GM23338 (cell line): Measurements from ENCODE around the gene CLCN4. TPM values are rescaled to one million over a fixed set of nuclear protein-coding genes. Genes with fewer than 3 reads are reported as not detected.

Source experiments
- ATAC-seq: fragments of 200-7000 bp; cut with Tn5 transposase; 3 replicates; pipeline ENCODE4 v1.9.1; 2020
- DNase-seq: peaks from one replicate; pipeline ENCODE4 v3.0.0-alpha.2; 2015; ENCODE audit warnings: low spot score
- H2AFZ ChIP-seq: fragments of 200-600 bp; sonication (generic); 2 replicates; pipeline ENCODE4 v1.8.0; 2016; ENCODE audit warnings: antibody characterized with exemption, mild to moderate bottlenecking, moderate library complexity
- H3F3A ChIP-seq: fragments of 200-600 bp; sonication (generic); replicated peaks from 2 replicates; pipeline ENCODE4 v1.8.0; 2017; ENCODE audit warnings: antibody characterized with exemption, mixed run types, low read depth
- H3K27ac ChIP-seq: fragments of 200-600 bp; sonication (generic); 2 replicates; pipeline ENCODE4 v1.6.1; 2016; ENCODE audit warnings: low read depth
- H3K27me3 ChIP-seq: fragments of 200-600 bp; sonication (generic); 2 replicates; pipeline ENCODE4 v1.8.0; 2016; ENCODE audit warnings: mild to moderate bottlenecking, mixed run types, moderate library complexity; ENCODE audit not compliant: insufficient read depth
- H3K36me3 ChIP-seq: fragments of 200-600 bp; sonication (generic); 2 replicates; pipeline ENCODE4 v1.8.0; 2016; ENCODE audit warnings: mild to moderate bottlenecking; ENCODE audit not compliant: insufficient read depth
- H3K4me1 ChIP-seq: fragments of 200-600 bp; sonication (generic); 2 replicates; pipeline ENCODE4 v1.8.0; 2016; ENCODE audit warnings: mild to moderate bottlenecking, moderate library complexity; ENCODE audit not compliant: insufficient read depth
- H3K4me2 ChIP-seq: fragments of 200-600 bp; sonication (generic); 2 replicates; pipeline ENCODE4 v1.7.1; 2017; ENCODE audit warnings: mixed run types
- H3K4me3 ChIP-seq: fragments of 200-600 bp; sonication (generic); 2 replicates; pipeline ENCODE4 v1.6.1; 2016; ENCODE audit warnings: mixed run types
- H3K79me2 ChIP-seq: fragments of 200-600 bp; sonication (generic); replicated peaks from 2 replicates; pipeline ENCODE4 v1.8.0; 2017; ENCODE audit warnings: mild to moderate bottlenecking; ENCODE audit not compliant: insufficient read depth
- H3K9me2 ChIP-seq: fragments of 200-600 bp; sonication (generic); 2 replicates; pipeline ENCODE4 v1.8.0; 2017; ENCODE audit not compliant: insufficient read depth
- H4K20me1 ChIP-seq: fragments of 200-600 bp; sonication (generic); replicated peaks from 2 replicates; pipeline ENCODE4 v1.8.0; 2017; ENCODE audit warnings: mild to moderate bottlenecking; ENCODE audit not compliant: insufficient read depth
- H3K27ac Mint-ChIP-seq: 2 replicates; pipeline ENCODE4 v1.8.0; 2020; ENCODE audit warnings: inconsistent platforms, mild to moderate bottlenecking, moderate library complexity, mixed read lengths
- H3K27me3 Mint-ChIP-seq: 3 replicates; pipeline ENCODE4 v1.8.0; 2022; ENCODE audit warnings: low read depth, mild to moderate bottlenecking, moderate library complexity, mixed read lengths, inconsistent platforms; ENCODE audit not compliant: insufficient read depth, poor library complexity
- H3K36me3 Mint-ChIP-seq: 3 replicates; pipeline ENCODE4 v1.8.0; 2021; ENCODE audit warnings: low read depth, mild to moderate bottlenecking, inconsistent platforms, moderate library complexity, mixed read lengths
- H3K4me1 Mint-ChIP-seq: 3 replicates; pipeline ENCODE4 v1.8.0; 2020; ENCODE audit warnings: mild to moderate bottlenecking, inconsistent platforms, mixed read lengths
- H3K4me3 Mint-ChIP-seq: 3 replicates; pipeline ENCODE4 v1.8.0; 2021; ENCODE audit warnings: moderate library complexity, mild to moderate bottlenecking, inconsistent platforms, mixed read lengths
- H3K9me3 Mint-ChIP-seq: 3 replicates; pipeline ENCODE4 v1.8.0; 2020; ENCODE audit warnings: moderate library complexity, mild to moderate bottlenecking, inconsistent platforms, mixed read lengths
- CTCF ChIP-seq, 2 experiments: fragments of 200-600 bp in 1 of 2; sonication (generic) in 1 of 2; conservative IDR thresholded peaks; 2 replicates each; pipeline versions ENCODE4 v1.5.1 to v1.6.1; 2016 to 2017; ENCODE audit warnings: antibody characterized with exemption in 2 of 2, low read depth in 2 of 2, mild to moderate bottlenecking in 2 of 2, moderate library complexity in 1 of 2
- ETS1 ChIP-seq: IDR thresholded peaks from 2 replicates; pipeline ENCODE4 v1.6.1; 2016; ENCODE audit warnings: antibody characterized with exemption
- EZH2 ChIP-seq: fragments of 200-600 bp; sonication (generic); IDR thresholded peaks from one replicate; pipeline ENCODE4 v1.8.0; 2017; ENCODE audit warnings: antibody characterized with exemption, mild to moderate bottlenecking, low read depth; ENCODE audit not compliant: unreplicated experiment
- EZH2phosphoT487 ChIP-seq: fragments of 200-600 bp; sonication (generic); IDR thresholded peaks from one replicate; pipeline ENCODE4 v1.8.1; 2018; ENCODE audit warnings: antibody characterized with exemption; ENCODE audit not compliant: unreplicated experiment
- JUNB ChIP-seq: IDR thresholded peaks from one replicate; pipeline ENCODE4 v1.6.1; 2016; ENCODE audit warnings: antibody characterized with exemption; ENCODE audit not compliant: unreplicated experiment
- NANOG ChIP-seq: IDR thresholded peaks from 2 replicates; pipeline ENCODE4 v1.6.1; 2016; ENCODE audit warnings: antibody characterized with exemption, borderline replicate concordance
- REST ChIP-seq: IDR thresholded peaks from one replicate; pipeline ENCODE4 v1.6.1; 2018; ENCODE audit warnings: antibody characterized with exemption; ENCODE audit not compliant: unreplicated experiment
- STAT1 ChIP-seq: IDR thresholded peaks from one replicate; pipeline ENCODE4 v1.6.1; 2016; ENCODE audit warnings: antibody characterized with exemption; ENCODE audit not compliant: unreplicated experiment
- polyA plus RNA-seq: library from polyadenylated mRNA; unstranded; fragments of >200 nt; fragmentation: Nextera tagmentation; extraction: Ambion mirVana; gene quantifications from 2 replicates; pipeline ENCODE4 v1.2.1, GENCODE V29; 2016
- total RNA-seq: library from RNA; depleted of rRNA; stranded (reverse); fragments of >200 nt; shearing (Covaris generic); gene quantifications from 2 replicates; pipeline ENCODE4 v1.2.3, GENCODE V29; 2014
- TF ChIP-seq, protein P1 (sequence below): fragments of 250-450 bp; sonication (Bioruptor Pico); IDR thresholded peaks from 2 replicates; pipeline ENCODE4 v1.5.0; 2020; ENCODE audit warnings: mild to moderate bottlenecking, moderate library complexity

The CLCN4 gene
- total and polyA plus RNA-seq, 2 experiments from 2014 or later, result 1.2 to 4.9 TPM

DNA sequence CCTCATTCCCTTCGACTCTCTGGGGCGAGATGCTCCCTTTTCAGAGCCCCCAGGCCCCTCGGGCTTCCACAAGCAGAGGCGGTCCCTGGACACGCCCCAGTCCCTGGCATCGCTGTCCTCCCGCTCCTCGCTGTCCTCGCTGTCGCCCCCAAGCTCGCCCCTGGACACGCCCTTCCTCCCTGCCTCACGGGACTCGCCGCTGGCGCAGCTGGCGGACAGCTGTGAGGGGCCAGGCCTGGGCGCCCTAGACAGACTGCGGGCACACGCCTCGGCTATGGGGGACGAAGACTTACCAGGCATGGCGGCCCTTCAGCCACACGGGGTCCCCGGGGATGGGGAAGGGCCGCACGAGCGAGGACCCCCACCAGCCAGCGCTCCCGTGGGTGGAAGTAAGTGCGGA is 39.5 kb upstream of the CLCN4 start:
- Mint-ChIP-seq H3K36me3 (peaks cover 73% of the 10 kb centered on the region), H3K4me3 (no peak overlapping the region), H3K9me3 (peaks cover 42% of the 10 kb centered on the region), H3K27me3 (peaks cover 2% of the 10 kb centered on the region), H3K27ac (no peak overlapping the region), H3K4me1 (no peaks in the 10 kb centered on the region)
- no peaks in the 10 kb centered on the region for H3F3A ChIP-seq
- no peak overlapping the region for H2AFZ ChIP-seq
- H3K27ac ChIP-seq, result no peak overlapping the region
- ATAC-seq (no peak), DNase-seq (no peak)
- no peaks in the 10 kb centered on the region for H4K20me1 ChIP-seq
- H3K4me2 ChIP-seq, result no peak overlapping the region
- no peaks in the 10 kb centered on the region for H3K4me1 ChIP-seq
- H3K27me3 ChIP-seq, result no peaks in the 10 kb centered on the region
- no peaks in the 10 kb centered on the region for H3K9me2 ChIP-seq
- no peak for TF ChIP-seq REST
- no peak for TF ChIP-seq EZH2
- TF ChIP-seq EZH2phosphoT487, result no peak
- no peak for TF ChIP-seq ETS1
- no peak for TF ChIP-seq CTCF (conservative IDR thresholded peaks at IDR 0.05; ENCODE audit: low read depth in 2 of 2)
- no peak for TF ChIP-seq STAT1
- TF ChIP-seq JUNB, result no peak
- no peak for TF ChIP-seq NANOG
- TF ChIP-seq, protein P1, sequence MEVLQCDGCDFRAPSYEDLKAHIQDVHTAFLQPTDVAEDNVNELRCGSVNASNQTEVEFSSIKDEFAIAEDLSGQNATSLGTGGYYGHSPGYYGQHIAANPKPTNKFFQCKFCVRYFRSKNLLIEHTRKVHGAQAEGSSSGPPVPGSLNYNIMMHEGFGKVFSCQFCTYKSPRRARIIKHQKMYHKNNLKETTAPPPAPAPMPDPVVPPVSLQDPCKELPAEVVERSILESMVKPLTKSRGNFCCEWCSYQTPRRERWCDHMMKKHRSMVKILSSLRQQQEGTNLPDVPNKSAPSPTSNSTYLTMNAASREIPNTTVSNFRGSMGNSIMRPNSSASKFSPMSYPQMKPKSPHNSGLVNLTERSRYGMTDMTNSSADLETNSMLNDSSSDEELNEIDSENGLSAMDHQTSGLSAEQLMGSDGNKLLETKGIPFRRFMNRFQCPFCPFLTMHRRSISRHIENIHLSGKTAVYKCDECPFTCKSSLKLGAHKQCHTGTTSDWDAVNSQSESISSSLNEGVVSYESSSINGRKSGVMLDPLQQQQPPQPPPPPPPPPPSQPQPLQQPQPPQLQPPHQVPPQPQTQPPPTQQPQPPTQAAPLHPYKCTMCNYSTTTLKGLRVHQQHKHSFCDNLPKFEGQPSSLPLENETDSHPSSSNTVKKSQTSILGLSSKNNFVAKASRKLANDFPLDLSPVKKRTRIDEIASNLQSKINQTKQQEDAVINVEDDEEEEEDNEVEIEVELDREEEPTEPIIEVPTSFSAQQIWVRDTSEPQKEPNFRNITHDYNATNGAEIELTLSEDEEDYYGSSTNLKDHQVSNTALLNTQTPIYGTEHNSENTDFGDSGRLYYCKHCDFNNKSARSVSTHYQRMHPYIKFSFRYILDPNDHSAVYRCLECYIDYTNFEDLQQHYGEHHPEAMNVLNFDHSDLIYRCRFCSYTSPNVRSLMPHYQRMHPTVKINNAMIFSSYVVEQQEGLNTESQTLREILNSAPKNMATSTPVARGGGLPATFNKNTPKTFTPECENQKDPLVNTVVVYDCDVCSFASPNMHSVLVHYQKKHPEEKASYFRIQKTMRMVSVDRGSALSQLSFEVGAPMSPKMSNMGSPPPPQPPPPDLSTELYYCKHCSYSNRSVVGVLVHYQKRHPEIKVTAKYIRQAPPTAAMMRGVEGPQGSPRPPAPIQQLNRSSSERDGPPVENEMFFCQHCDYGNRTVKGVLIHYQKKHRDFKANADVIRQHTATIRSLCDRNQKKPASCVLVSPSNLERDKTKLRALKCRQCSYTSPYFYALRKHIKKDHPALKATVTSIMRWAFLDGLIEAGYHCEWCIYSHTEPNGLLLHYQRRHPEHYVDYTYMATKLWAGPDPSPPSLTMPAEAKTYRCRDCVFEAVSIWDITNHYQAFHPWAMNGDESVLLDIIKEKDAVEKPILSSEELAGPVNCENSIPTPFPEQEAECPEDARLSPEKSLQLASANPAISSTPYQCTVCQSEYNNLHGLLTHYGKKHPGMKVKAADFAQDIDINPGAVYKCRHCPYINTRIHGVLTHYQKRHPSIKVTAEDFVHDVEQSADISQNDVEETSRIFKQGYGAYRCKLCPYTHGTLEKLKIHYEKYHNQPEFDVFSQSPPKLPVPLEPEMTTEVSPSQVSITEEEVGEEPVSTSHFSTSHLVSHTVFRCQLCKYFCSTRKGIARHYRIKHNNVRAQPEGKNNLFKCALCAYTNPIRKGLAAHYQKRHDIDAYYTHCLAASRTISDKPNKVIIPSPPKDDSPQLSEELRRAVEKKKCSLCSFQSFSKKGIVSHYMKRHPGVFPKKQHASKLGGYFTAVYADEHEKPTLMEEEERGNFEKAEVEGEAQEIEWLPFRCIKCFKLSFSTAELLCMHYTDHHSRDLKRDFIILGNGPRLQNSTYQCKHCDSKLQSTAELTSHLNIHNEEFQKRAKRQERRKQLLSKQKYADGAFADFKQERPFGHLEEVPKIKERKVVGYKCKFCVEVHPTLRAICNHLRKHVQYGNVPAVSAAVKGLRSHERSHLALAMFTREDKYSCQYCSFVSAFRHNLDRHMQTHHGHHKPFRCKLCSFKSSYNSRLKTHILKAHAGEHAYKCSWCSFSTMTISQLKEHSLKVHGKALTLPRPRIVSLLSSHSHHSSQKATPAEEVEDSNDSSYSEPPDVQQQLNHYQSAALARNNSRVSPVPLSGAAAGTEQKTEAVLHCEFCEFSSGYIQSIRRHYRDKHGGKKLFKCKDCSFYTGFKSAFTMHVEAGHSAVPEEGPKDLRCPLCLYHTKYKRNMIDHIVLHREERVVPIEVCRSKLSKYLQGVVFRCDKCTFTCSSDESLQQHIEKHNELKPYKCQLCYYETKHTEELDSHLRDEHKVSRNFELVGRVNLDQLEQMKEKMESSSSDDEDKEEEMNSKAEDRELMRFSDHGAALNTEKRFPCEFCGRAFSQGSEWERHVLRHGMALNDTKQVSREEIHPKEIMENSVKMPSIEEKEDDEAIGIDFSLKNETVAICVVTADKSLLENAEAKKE (CRISPR knock-in tag), result no peak
- H3K36me3 ChIP-seq, result peaks cover 4% of the 10 kb centered on the region; the same call in 1 of the 2 replicates
- H3K4me3 ChIP-seq, result no peak overlapping the region
- H3K79me2 ChIP-seq, result no peaks in the 10 kb centered on the region
